ENCODE data around the gene ATXN7L1.

The ATXN7L1 gene

DNA sequence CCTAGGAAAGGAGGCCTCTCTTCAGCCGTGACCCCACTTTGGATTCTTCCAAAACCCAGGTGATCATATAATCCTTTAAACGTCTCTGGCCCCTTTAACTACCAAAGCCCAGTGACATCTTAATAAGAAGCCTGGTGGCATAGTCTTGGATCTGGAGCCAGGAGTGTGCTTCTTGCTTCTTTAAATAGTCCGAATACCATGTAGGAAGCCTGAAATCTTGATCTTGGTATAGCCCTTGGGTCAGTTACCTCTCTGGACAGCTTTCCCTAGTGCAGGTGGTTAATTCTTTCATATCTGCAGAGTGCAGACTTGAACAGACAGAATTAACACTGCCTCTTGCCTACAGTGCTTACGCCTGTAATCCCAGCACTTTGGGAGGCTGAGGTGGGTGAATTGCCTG, 156.5 kb downstream of the ATXN7L1 start:
- TF ChIP-seq, protein P1, sequence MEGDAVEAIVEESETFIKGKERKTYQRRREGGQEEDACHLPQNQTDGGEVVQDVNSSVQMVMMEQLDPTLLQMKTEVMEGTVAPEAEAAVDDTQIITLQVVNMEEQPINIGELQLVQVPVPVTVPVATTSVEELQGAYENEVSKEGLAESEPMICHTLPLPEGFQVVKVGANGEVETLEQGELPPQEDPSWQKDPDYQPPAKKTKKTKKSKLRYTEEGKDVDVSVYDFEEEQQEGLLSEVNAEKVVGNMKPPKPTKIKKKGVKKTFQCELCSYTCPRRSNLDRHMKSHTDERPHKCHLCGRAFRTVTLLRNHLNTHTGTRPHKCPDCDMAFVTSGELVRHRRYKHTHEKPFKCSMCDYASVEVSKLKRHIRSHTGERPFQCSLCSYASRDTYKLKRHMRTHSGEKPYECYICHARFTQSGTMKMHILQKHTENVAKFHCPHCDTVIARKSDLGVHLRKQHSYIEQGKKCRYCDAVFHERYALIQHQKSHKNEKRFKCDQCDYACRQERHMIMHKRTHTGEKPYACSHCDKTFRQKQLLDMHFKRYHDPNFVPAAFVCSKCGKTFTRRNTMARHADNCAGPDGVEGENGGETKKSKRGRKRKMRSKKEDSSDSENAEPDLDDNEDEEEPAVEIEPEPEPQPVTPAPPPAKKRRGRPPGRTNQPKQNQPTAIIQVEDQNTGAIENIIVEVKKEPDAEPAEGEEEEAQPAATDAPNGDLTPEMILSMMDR (IDR thresholded peaks at IDR 0.05; ENCODE audit: low read depth, low read length, missing control alignments): no peak
- H3K4me3 ChIP-seq (replicated peaks; ENCODE audit: low read depth, low read length): no peak overlapping the region
- DNase-seq (ENCODE audit: extremely low read depth, low read depth): no peak

DNA sequence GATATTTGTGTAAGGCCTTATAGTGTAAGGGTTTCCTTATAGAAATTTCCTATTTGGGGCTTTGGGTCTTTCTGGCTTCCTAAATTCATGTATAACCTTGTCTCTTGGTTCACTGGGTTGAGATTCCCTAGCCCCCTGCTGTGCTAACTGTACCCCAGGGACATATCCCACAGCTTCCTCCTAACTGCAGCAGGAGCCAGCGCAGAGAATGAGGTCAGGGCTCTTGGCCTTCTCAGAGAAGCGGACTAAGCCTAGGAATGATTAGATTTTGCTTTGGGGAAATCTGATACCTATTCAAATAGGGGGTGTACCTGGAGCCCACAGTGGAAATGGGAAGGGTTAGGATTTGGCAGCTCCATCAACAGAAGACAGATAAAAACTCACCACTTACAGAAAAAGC, 157.0 kb downstream of the ATXN7L1 start:
- H3K4me3 ChIP-seq (replicated peaks; ENCODE audit: low read depth, low read length): no peak overlapping the region
- no peak for DNase-seq (ENCODE audit: extremely low read depth, low read depth)
- TF ChIP-seq, protein P1 (IDR thresholded peaks at IDR 0.05; ENCODE audit: low read depth, low read length, missing control alignments): no peak

DNA sequence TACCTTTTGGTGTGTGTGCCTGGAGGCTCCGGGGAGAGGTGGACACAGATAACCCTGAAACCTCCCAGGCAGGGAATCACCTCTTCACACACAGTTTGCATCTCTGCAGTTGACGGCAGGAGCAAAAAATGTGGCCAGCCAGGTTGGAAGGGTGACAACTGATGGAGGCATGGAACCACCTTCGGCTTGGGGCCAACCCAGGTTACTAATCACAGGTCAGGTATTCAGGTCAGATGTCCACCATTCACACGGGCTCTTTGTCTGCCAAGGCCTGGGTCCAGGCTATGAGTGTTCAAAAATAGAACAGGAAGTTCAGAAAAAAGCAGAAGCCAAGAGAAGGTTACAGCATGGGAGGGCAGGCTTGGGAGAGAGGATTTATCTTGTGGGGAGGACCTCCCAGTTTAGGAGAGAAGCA, 157.9 kb downstream of the ATXN7L1 start:
- no peak overlapping the region for H3K4me3 ChIP-seq (replicated peaks; ENCODE audit: low read depth, low read length)
- TF ChIP-seq, protein P1 (IDR thresholded peaks at IDR 0.05; ENCODE audit: low read depth, low read length, missing control alignments): no peak
- DNase-seq (ENCODE audit: extremely low read depth, low read depth): no peak

DNA sequence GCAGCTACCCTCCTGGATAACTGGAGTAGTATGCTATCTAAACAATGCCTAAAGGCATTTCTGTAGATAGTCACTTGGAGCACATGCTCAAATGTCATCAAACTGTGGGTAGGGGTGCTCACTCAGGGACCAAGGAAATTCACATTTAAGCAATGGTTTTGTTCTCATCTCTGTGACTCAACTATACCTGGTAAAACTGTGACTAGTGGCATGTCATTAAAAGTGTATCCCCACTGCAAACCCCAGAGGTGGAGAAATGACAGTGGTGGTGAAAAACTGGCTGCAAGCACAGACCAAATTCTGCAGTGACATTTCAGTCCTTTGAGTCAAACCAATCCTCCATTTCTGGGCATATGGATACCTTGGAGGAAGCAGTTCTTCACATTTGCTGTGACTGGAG, 160.9 kb downstream of the ATXN7L1 start:
- DNase-seq (ENCODE audit: extremely low read depth, low read depth): no peak
- no peak overlapping the region for H3K4me3 ChIP-seq (replicated peaks; ENCODE audit: low read depth, low read length)
- TF ChIP-seq, protein P1 (IDR thresholded peaks at IDR 0.05; ENCODE audit: low read depth, low read length, missing control alignments): no peak

DNA sequence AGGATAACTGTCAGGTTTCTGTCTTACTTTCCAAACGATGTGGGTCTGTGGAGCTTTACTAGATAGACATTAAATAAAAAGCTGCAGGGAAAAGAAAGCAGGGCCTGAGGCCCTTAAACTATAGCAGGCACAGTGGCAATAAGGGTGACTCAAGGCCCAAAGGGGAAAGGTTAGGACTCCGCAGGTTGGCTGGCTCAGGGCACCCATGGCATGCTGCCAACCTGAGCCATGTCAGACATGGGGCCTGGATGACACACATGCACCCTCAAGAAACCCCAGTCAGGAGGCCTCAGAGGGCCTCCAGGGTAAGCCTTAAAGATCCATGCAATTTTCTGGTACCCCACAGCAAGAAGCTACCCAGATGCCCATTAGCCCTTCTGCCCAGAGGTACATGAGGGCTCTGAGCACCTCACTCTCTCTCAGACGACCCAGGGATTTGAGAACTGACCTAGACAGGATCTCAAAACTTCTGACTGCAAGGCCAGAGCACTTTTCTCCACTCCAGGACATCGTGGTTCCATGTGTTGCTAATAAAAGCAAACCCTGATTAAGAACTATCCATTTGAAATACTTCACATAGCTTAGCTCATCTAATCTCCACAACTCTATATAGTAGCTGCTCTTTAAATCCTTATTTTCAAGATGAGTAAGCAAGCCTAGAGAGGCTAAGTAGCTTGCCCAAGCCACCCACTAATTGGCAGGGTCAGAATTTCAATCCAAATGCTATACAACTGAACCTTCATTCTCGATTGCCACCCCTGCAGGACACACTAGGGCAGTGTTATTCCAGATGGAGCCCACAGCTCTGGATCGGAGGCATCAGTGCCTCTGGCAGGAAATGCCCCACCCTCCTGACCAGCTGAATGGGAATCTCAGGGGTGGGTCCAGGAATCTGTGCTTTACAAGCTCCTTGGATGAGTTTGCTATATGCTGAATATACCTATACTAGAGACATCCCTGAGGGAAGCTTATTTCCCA, 162.6 kb downstream of the ATXN7L1 start:
- TF ChIP-seq, protein P1 (IDR thresholded peaks at IDR 0.05; ENCODE audit: low read depth, low read length, missing control alignments): no peak
- H3K4me3 ChIP-seq (replicated peaks; ENCODE audit: low read depth, low read length): no peak overlapping the region
- no peak for DNase-seq (ENCODE audit: extremely low read depth, low read depth)

DNA sequence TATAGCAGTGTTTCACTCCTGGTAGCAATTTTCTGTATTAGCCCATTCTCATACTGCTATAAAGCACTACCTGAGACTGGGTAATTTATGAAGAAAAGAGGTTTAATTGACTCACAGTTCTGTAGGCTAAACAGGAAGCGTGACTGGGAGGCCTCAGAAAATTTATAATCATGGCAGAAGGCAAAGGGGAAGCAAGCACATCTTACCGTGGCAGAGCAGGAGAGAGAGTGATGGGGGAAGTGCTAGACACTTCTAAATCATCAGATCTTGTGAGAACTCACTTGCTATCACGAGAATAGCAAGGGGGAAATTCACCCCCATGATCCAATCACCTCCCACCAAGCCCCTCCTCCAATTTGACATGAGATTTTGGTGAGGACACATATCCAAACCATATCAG, 163.5 kb downstream of the ATXN7L1 start:
- no peak overlapping the region for H3K4me3 ChIP-seq (replicated peaks; ENCODE audit: low read depth, low read length)
- DNase-seq (ENCODE audit: extremely low read depth, low read depth): no peak
- TF ChIP-seq, protein P1 (IDR thresholded peaks at IDR 0.05; ENCODE audit: low read depth, low read length, missing control alignments): no peak

Measured in HFF-Myc (cell line).